WTC11 (cell line): ENCODE measurements around the gene SH3BP4. TPM values are rescaled to one million over a fixed set of nuclear protein-coding genes. Genes with fewer than 3 reads are reported as not detected.

Experiments used
- ATAC-seq: fragments of 200-7000 bp; cut with Tn5 transposase; 2 replicates; pipeline ENCODE4 v1.10.0; 2021; ENCODE audit warnings: mild to moderate bottlenecking, moderate library complexity
- CTCF ChIA-PET: fragments of 300-600 bp; sonication (Branson Sonifier 250); formaldehyde crosslinking; loops from one replicate; lab custom pipeline; 2021; ENCODE audit warnings: antibody characterized with exemption; lab: Charles Lee
- POLR2A ChIA-PET: fragments of 350-600 bp; sonication (Branson Sonifier 250); formaldehyde crosslinking; loops from one replicate; lab custom pipeline; 2021; ENCODE audit warnings: antibody characterized with exemption; lab: Charles Lee
- DNase-seq: peaks from one replicate; pipeline ENCODE4 v3.0.0; 2021; ENCODE audit warnings: low spot score
- H3K27ac Mint-ChIP-seq: 2 replicates; pipeline ENCODE4 v1.8.0; 2021; ENCODE audit warnings: mixed read lengths
- H3K27me3 Mint-ChIP-seq: 2 replicates; pipeline ENCODE4 v1.8.0; 2021; ENCODE audit warnings: low read depth, mild to moderate bottlenecking, moderate library complexity, mixed read lengths
- H3K36me3 Mint-ChIP-seq: 2 replicates; pipeline ENCODE4 v1.8.0; 2021; ENCODE audit warnings: mixed read lengths
- H3K4me1 Mint-ChIP-seq: 2 replicates; pipeline ENCODE4 v1.8.0; 2022; ENCODE audit warnings: mixed read lengths
- H3K4me3 Mint-ChIP-seq: 2 replicates; pipeline ENCODE4 v1.8.0; 2021; ENCODE audit warnings: mild to moderate bottlenecking, moderate library complexity, mixed read lengths
- H3K9me3 Mint-ChIP-seq: 2 replicates; pipeline ENCODE4 v1.8.0; 2021; ENCODE audit warnings: mixed read lengths
- ATF2 ChIP-seq: sonication (generic); formaldehyde crosslinking; IDR thresholded peaks from 2 replicates; pipeline ENCODE4 v1.8.1; 2022; ENCODE audit warnings: low read depth, missing genetic modification reagents, borderline replicate concordance
- ELF4 ChIP-seq: sonication (generic); formaldehyde crosslinking; IDR thresholded peaks from 2 replicates; pipeline ENCODE4 v1.8.1; 2022; ENCODE audit warnings: low read depth, mild to moderate bottlenecking, moderate library complexity, missing genetic modification reagents
- GRHL2 ChIP-seq: fragments of 250-450 bp; sonication (Bioruptor Pico); IDR thresholded peaks from 2 replicates; pipeline ENCODE4 v1.8.0; 2022; ENCODE audit warnings: mild to moderate bottlenecking, moderate library complexity; ENCODE audit not compliant: insufficient replicate concordance, severe bottlenecking
- IRF2 ChIP-seq: sonication (generic); formaldehyde crosslinking; IDR thresholded peaks from 2 replicates; pipeline ENCODE4 v1.8.0; 2022; ENCODE audit warnings: low read depth, missing genetic modification reagents, borderline replicate concordance
- MLX ChIP-seq: sonication (generic); formaldehyde crosslinking; IDR thresholded peaks from 2 replicates; pipeline ENCODE4 v1.8.1; 2023; ENCODE audit warnings: mild to moderate bottlenecking, missing genetic modification reagents, moderate library complexity
- NFATC4 ChIP-seq: fragments of 250-450 bp; sonication (Bioruptor Pico); IDR thresholded peaks from 2 replicates; pipeline ENCODE4 v1.9.0; 2021; ENCODE audit warnings: mild to moderate bottlenecking
- PRRX2 ChIP-seq: fragments of 250-450 bp; sonication (Bioruptor Pico); IDR thresholded peaks from 2 replicates; pipeline ENCODE4 v1.8.0; 2021; ENCODE audit warnings: mild to moderate bottlenecking
- SP1 ChIP-seq: sonication (generic); formaldehyde crosslinking; conservative IDR thresholded peaks from 2 replicates; pipeline ENCODE4 v1.8.1; 2022; ENCODE audit warnings: missing genetic modification reagents
- ZBTB21 ChIP-seq: sonication (generic); formaldehyde crosslinking; IDR thresholded peaks from 2 replicates; pipeline ENCODE4 v1.8.1; 2023; ENCODE audit warnings: mild to moderate bottlenecking, missing genetic modification reagents, borderline replicate concordance
- ZNF138 ChIP-seq: sonication (generic); formaldehyde crosslinking; conservative IDR thresholded peaks from 2 replicates; pipeline ENCODE4 v1.8.1; 2022; ENCODE audit warnings: mild to moderate bottlenecking, moderate library complexity, missing genetic modification reagents
- ZNF219 ChIP-seq: sonication (generic); formaldehyde crosslinking; IDR thresholded peaks from 2 replicates; pipeline ENCODE4 v1.8.0; 2023; ENCODE audit warnings: missing genetic modification reagents, mild to moderate bottlenecking, borderline replicate concordance
- ZNF281 ChIP-seq: sonication (generic); formaldehyde crosslinking; IDR thresholded peaks from 2 replicates; pipeline ENCODE4 v1.8.0; 2023; ENCODE audit warnings: mild to moderate bottlenecking, missing genetic modification reagents
- ZNF423 ChIP-seq: fragments of 250-450 bp; sonication (Bioruptor Pico); IDR thresholded peaks from 2 replicates; pipeline ENCODE4 v2.1.2; 2022; ENCODE audit warnings: mild to moderate bottlenecking, moderate library complexity
- ZNF425 ChIP-seq: fragments of 250-450 bp; sonication (Bioruptor Pico); conservative IDR thresholded peaks from 2 replicates; pipeline ENCODE4 v1.9.0; 2021; ENCODE audit warnings: mild to moderate bottlenecking
- ZNF512 ChIP-seq: sonication (generic); formaldehyde crosslinking; IDR thresholded peaks from 2 replicates; pipeline ENCODE4 v1.8.1; 2022; ENCODE audit warnings: missing genetic modification reagents, borderline replicate concordance
- ZNF671 ChIP-seq: fragments of 250-450 bp; sonication (Bioruptor Pico); IDR thresholded peaks from 2 replicates; pipeline ENCODE4 v1.8.0; 2021; ENCODE audit warnings: mild to moderate bottlenecking
- total RNA-seq: library from RNA; stranded (reverse); gene quantifications from 3 replicates; pipeline ENCODE4 v1.2.3, GENCODE V29; 2021
- TF ChIP-seq, protein P1 (sequence below): sonication (generic); formaldehyde crosslinking; IDR thresholded peaks from 2 replicates; pipeline ENCODE4 v1.8.1; 2022; ENCODE audit warnings: low read depth, mild to moderate bottlenecking, moderate library complexity, missing genetic modification reagents, borderline replicate concordance
- TF ChIP-seq, protein P2 (sequence below): sonication (generic); formaldehyde crosslinking; IDR thresholded peaks from 2 replicates; pipeline ENCODE4 v1.8.0; 2022; ENCODE audit warnings: mild to moderate bottlenecking, missing genetic modification reagents

SH3BP4 gene
- total RNA-seq, 1 experiment from 2014 or later, result 44.4 TPM

- Mint-ChIP-seq H3K4me1 (peaks cover 45% of the 10 kb centered on the region), H3K27me3 (no peaks in the 10 kb centered on the region), H3K27ac (no peak overlapping the region), H3K9me3 (peaks cover 7% of the 10 kb centered on the region; the same call in 1 of the 2 replicates), H3K4me3 (no peak overlapping the region), H3K36me3 (peaks cover 11% of the 10 kb centered on the region; the same call in 1 of the 2 replicates)
- POLR2A ChIA-PET, result interaction anchor here (1.2 kb wide), 1 partner anchor 11 kb away, joined by 5 read pairs; no protein-coding TSS in a partner anchor
- ATAC-seq (no peak), DNase-seq (no peak)
- CTCF ChIA-PET, result interaction anchor here (1.6 kb wide), 1 partner anchor 14 kb away, joined by 7 read pairs; no protein-coding TSS in a partner anchor
- TF ChIP-seq ZNF281 (CRISPR knock-in tag) (no peak), ZNF219 (CRISPR knock-in tag) (no peak), ZNF138 (CRISPR knock-in tag) (no peak), ZNF671 (CRISPR knock-in tag) (no peak), ZNF423 (CRISPR knock-in tag) (no peak), ATF2 (no peak), ELF4 (CRISPR knock-in tag) (no peak), ZNF425 (CRISPR knock-in tag) (no peak), ZNF512 (CRISPR knock-in tag) (no peak), NFATC4 (CRISPR knock-in tag) (no peak), MLX (no peak), PRRX2 (no peak), ZBTB21 (no peak), GRHL2 (CRISPR knock-in tag) (no peak), IRF2 (CRISPR knock-in tag) (no peak), SP1 (CRISPR knock-in tag) (no peak)
- TF ChIP-seq, protein P1, sequence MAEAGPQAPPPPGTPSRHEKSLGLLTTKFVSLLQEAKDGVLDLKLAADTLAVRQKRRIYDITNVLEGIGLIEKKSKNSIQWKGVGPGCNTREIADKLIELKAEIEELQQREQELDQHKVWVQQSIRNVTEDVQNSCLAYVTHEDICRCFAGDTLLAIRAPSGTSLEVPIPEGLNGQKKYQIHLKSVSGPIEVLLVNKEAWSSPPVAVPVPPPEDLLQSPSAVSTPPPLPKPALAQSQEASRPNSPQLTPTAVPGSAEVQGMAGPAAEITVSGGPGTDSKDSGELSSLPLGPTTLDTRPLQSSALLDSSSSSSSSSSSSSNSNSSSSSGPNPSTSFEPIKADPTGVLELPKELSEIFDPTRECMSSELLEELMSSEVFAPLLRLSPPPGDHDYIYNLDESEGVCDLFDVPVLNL (CRISPR knock-in tag), result no peak
- TF ChIP-seq, protein P2, sequence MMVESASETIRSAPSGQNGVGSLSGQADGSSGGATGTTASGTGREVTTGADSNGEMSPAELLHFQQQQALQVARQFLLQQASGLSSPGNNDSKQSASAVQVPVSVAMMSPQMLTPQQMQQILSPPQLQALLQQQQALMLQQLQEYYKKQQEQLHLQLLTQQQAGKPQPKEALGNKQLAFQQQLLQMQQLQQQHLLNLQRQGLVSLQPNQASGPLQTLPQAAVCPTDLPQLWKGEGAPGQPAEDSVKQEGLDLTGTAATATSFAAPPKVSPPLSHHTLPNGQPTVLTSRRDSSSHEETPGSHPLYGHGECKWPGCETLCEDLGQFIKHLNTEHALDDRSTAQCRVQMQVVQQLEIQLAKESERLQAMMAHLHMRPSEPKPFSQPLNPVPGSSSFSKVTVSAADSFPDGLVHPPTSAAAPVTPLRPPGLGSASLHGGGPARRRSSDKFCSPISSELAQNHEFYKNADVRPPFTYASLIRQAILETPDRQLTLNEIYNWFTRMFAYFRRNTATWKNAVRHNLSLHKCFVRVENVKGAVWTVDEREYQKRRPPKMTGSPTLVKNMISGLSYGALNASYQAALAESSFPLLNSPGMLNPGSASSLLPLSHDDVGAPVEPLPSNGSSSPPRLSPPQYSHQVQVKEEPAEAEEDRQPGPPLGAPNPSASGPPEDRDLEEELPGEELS, result no peak
These were observed 40.4 kb downstream of the SH3BP4 start for GRCh38 chr2:234992196-234992595.
